ENCODE data around the gene CD276.

- no peak for TF ChIP-seq CTCF (IDR thresholded peaks at IDR 0.05; ENCODE audit: low read depth, low read length)
- TF ChIP-seq EZH2phosphoT487 (IDR thresholded peaks at IDR 0.05; ENCODE audit: low read depth) = no peak
Measured at GRCh38 chr15:73686781-73687256, 2.6 kb downstream of the CD276 start.
